ENCODE results near the gene FAM78A. TPM values are rescaled to one million over a fixed set of nuclear protein-coding genes. Genes with fewer than 3 reads are reported as not detected.

Gene FAM78A
- polyA plus RNA-seq, 1 donor from 2014 or later: 0.47 TPM

GRCh38 chr9:131234799-131235479 is 41.4 kb downstream of the FAM78A start:
- H4K20me1 ChIP-seq (ENCODE audit: insufficient read depth): no peaks in the 10 kb centered on the region
- TF ChIP-seq SMC3 (conservative IDR thresholded peaks at IDR 0.05; ENCODE audit: poor library complexity): no peak
- TF ChIP-seq CTCF (IDR thresholded peaks at IDR 0.05; ENCODE audit: poor library complexity, severe bottlenecking): no peak
- no peak for TF ChIP-seq MXI1 (conservative IDR thresholded peaks at IDR 0.05; ENCODE audit: poor library complexity, severe bottlenecking)
- TF ChIP-seq TAF1 (IDR thresholded peaks at IDR 0.05; ENCODE audit: low read depth): no peak
- TF ChIP-seq RAD21 (conservative IDR thresholded peaks at IDR 0.05): no peak
- no peak for TF ChIP-seq POLR2AphosphoS5 (IDR thresholded peaks at IDR 0.05)
- TF ChIP-seq REST (IDR thresholded peaks at IDR 0.05; ENCODE audit: borderline replicate concordance): no peak
- no peak for TF ChIP-seq EP300 (conservative IDR thresholded peaks at IDR 0.05; ENCODE audit: poor library complexity, severe bottlenecking)
- no peak for TF ChIP-seq EZH2 (IDR thresholded peaks at IDR 0.05; ENCODE audit: borderline replicate concordance, insufficient read depth, low read length, poor library complexity, severe bottlenecking)
- H3K27me3 ChIP-seq (ENCODE audit: insufficient read depth, low read depth, low read length): no peaks in the 10 kb centered on the region
- H3K4me2 ChIP-seq (ENCODE audit: low read length): no peak overlapping the region
- H3K9ac ChIP-seq (ENCODE audit: low read length): no peak overlapping the region
- no peaks in the 10 kb centered on the region for H3K9me3 ChIP-seq (ENCODE audit: low read length)
- H3K9me2 ChIP-seq (ENCODE audit: insufficient read depth, low read length): no peaks in the 10 kb centered on the region
- H3K4me3 ChIP-seq (ENCODE audit: low read length): no peak overlapping the region
- no peak overlapping the region for H2AFZ ChIP-seq (ENCODE audit: low read depth, low read length)
- H3F3A ChIP-seq (ENCODE audit: insufficient read depth, low read length, poor library complexity, severe bottlenecking): no peaks in the 10 kb centered on the region
- no peak overlapping the region for H3K27ac ChIP-seq (ENCODE audit: low read length)
- no peaks in the 10 kb centered on the region for H3K36me3 ChIP-seq (ENCODE audit: insufficient read depth, low read length)
- no peaks in the 10 kb centered on the region for H3K79me2 ChIP-seq (replicated peaks; ENCODE audit: insufficient read depth, low read length)

- TF ChIP-seq TAF1 (IDR thresholded peaks at IDR 0.05; ENCODE audit: low read depth) (no peak), EZH2 (IDR thresholded peaks at IDR 0.05; ENCODE audit: borderline replicate concordance, insufficient read depth, low read length, poor library complexity, severe bottlenecking) (no peak), CTCF (IDR thresholded peaks at IDR 0.05; ENCODE audit: poor library complexity, severe bottlenecking) (no peak), SMC3 (conservative IDR thresholded peaks at IDR 0.05; ENCODE audit: poor library complexity) (no peak), RAD21 (conservative IDR thresholded peaks at IDR 0.05) (no peak), EP300 (conservative IDR thresholded peaks at IDR 0.05; ENCODE audit: poor library complexity, severe bottlenecking) (no peak), POLR2AphosphoS5 (IDR thresholded peaks at IDR 0.05) (no peak), REST (IDR thresholded peaks at IDR 0.05; ENCODE audit: borderline replicate concordance) (no peak), MXI1 (conservative IDR thresholded peaks at IDR 0.05; ENCODE audit: poor library complexity, severe bottlenecking) (no peak)
- Histone ChIP-seq H3K9me2 (ENCODE audit: insufficient read depth, low read length) (no peaks in the 10 kb centered on the region), H3K9ac (ENCODE audit: low read length) (no peak overlapping the region), H2AFZ (ENCODE audit: low read depth, low read length) (no peak overlapping the region), H3K9me3 (ENCODE audit: low read length) (no peaks in the 10 kb centered on the region), H4K20me1 (ENCODE audit: insufficient read depth) (no peaks in the 10 kb centered on the region), H3K4me2 (ENCODE audit: low read length) (no peak overlapping the region), H3K79me2 (replicated peaks; ENCODE audit: insufficient read depth, low read length) (no peaks in the 10 kb centered on the region), H3K4me3 (ENCODE audit: low read length) (no peak overlapping the region), H3K27ac (ENCODE audit: low read length) (no peak overlapping the region), H3K36me3 (ENCODE audit: insufficient read depth, low read length) (no peaks in the 10 kb centered on the region), H3F3A (ENCODE audit: insufficient read depth, low read length, poor library complexity, severe bottlenecking) (no peaks in the 10 kb centered on the region), H3K27me3 (ENCODE audit: insufficient read depth, low read depth, low read length) (no peaks in the 10 kb centered on the region)
Measured at GRCh38 chr9:131233995-131234394, 42.3 kb downstream of the FAM78A start.
